Measurements from ENCODE around the gene IFIT1.

- TF ChIP-seq RBM25 (IDR thresholded peaks at IDR 0.05; ENCODE audit: low read depth, low read length, severe bottlenecking) (no peak), CEBPG (CRISPR knock-in tag; IDR thresholded peaks at IDR 0.05) (no peak), CEBPG (tag; conservative IDR thresholded peaks at IDR 0.05 in 1 of 2, IDR thresholded peaks at IDR 0.05 in 1 of 2) (no peak), ZNF124 (CRISPR knock-in tag; IDR thresholded peaks at IDR 0.05) (no peak), POLR2A (conservative IDR thresholded peaks at IDR 0.05) (no peak), ZBTB1 (CRISPR knock-in tag; IDR thresholded peaks at IDR 0.05; ENCODE audit: borderline replicate concordance, low read depth) (no peak)
These were observed 49.2 kb upstream of the IFIT1 start for GRCh38 chr10:89343089-89343767.
